Ovary (tissue), 9 donors: Measurements from ENCODE around the gene AMDHD1. TPM values are rescaled to one million over a fixed set of nuclear protein-coding genes. Genes with fewer than 3 reads are reported as not detected.

Source experiments
- DNase-seq, 5 donors: peaks; one replicate each; pipeline ENCODE4 v3.0.0-alpha.2; 2019 to 2020
- H3K27ac ChIP-seq, 2 donors: fragments of 200-600 bp; one replicate each; pipeline versions ENCODE4 v1.5.1 to v1.8.0; 2019 to 2022
- H3K27me3 ChIP-seq: fragments of 200-600 bp; one replicate; pipeline ENCODE4 v1.8.0; 2022
- H3K36me3 ChIP-seq: fragments of 200-600 bp; sonication (generic); one replicate; pipeline ENCODE4 v1.5.1; 2019
- H3K4me1 ChIP-seq: one replicate; pipeline ENCODE4 v1.8.1; 2013; ENCODE audit warnings: mild to moderate bottlenecking, moderate library complexity; ENCODE audit not compliant: insufficient read depth
- H3K4me3 ChIP-seq: fragments of 200-600 bp; sonication (generic); one replicate; pipeline ENCODE4 v1.5.1; 2017
- H3K9me3 ChIP-seq, 2 donors: fragments of 200-600 bp in 1 of 2; sonication (generic) in 1 of 2; one replicate each; pipeline versions ENCODE4 v1.5.1 to v1.8.1; 2013 to 2019; ENCODE audit warnings: mild to moderate bottlenecking in 1 of 2, moderate library complexity in 1 of 2
- EP300 ChIP-seq: sonication (generic); formaldehyde crosslinking; IDR thresholded peaks from one replicate; pipeline ENCODE4 v1.6.1; 2017; ENCODE audit warnings: antibody characterized with exemption
- POLR2A ChIP-seq: fragments of 450-650 bp; IDR thresholded peaks from one replicate; pipeline ENCODE4 v1.6.1; 2017; ENCODE audit warnings: antibody characterized with exemption, mild to moderate bottlenecking, moderate library complexity
- WGBS, 3 donors: extraction: QIAGEN DNeasy Blood & Tissue Kit in 1 of 3; methylation state at CpG; one replicate each; pipeline versions ENCODE4 v1.1.5 to v1.1.7; 2013 to 2017; 5-methylcytosine and 5-hydroxymethylcytosine counted together
- intact Hi-C, 4 donors: fragments of 100-400 bp; cut with DNase I; formaldehyde crosslinking; loops; one replicate each; pipeline versions ENCODE4 v1.11.0 to v1.15.1; 2022 to 2023
- polyA plus RNA-seq, 2 donors: library from polyadenylated mRNA; stranded (reverse); fragments of 200-250 nt in 1 of 2; fragments of 350-450 nt in 1 of 2; fragmentation: Illumina TruSeq in 1 of 2; extraction: RNeasy Lipid Tissue Mini Kit (QIAGEN cat#74804) in 1 of 2; gene quantifications; one replicate each; pipeline ENCODE4 v1.2.3, GENCODE V29; 2013 to 2014
- total RNA-seq, 7 donors: library from RNA; depleted of rRNA in 2 of 7; stranded (reverse); fragments of >200 nt in 2 of 7; fragmentation: NEBNext Ultra II Directional in 3 of 7; extraction: Animal tissue kit (Norgen Biotek cat#: 25700) in 3 of 7; gene quantifications; one replicate each; pipeline versions ENCODE4 v1.1.0 to v1.2.4, GENCODE V29; 2016 to 2023
- TF ChIP-seq, protein P1 (sequence below), 3 donors: fragments of 450-650 bp in 2 of 3; fragments of 200-600 bp in 1 of 3; IDR thresholded peaks; one replicate each; pipeline versions ENCODE4 v1.5.1 to v1.8.0; 2016 to 2022; ENCODE audit warnings: antibody characterized with exemption in 3 of 3, mild to moderate bottlenecking in 1 of 3
- donor health status: DM: no; HTN: no; CAD: no; lungs with moderate emphysema.
- donor health status: DM: no; HTN: no; CAD: no.
- donor health status: Bipolar disorder and iron deficiency.
- donor health status: DM: yes; HTN: yes; CAD: no.
- donor health status: DM: no; HTN: no; CAD: no.
- donor health status: DM: yes; HTN: yes; CAD: no.

The AMDHD1 gene
- total and polyA plus RNA-seq, 9 donors, result 0.13 to 6.1 (median 0.57) TPM; not detected in 4

DNA sequence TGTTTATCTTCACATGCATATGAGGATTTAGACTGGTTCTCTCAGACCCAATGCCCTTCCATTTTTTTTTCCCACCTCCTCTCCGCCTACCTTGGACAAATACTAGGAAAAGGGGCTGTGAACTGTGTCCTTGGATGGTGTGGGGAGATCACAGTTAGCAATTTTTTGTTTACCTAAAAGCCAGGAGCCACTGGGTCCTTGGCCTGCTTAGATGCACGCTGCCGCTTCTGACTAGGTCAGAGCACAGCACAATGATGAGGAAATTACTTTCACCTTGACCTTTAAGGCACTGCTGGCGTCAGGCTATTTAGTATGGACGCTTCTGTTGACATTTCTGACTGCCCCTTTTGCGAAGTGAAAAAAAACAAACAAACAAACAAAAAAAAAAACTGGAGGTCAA lies 2.6 kb upstream of the AMDHD1 start:
- no peaks in the 10 kb centered on the region for H3K36me3 ChIP-seq

DNA sequence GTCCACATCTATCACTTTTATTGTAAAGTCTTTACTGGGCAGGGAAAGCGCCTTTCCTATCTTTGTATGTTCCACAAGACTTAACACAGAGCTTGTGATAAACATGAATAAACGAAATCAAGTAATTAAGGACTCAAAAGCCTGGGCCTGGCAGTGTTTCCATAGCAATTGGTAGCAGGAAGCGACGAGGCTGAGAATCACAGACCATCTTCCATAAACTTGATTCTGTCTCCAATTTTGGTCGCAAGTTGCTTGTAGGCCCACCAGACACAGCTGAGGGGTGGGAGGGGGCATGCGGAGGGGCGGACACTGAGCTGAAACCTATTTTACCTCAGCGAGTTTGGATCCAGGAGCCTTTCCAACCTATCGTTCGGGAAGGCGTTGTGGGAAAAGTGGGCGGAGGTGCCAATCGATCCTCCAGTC lies 1.0 kb upstream of the AMDHD1 start:
- H3K9me3 ChIP-seq, result no peaks in the 10 kb centered on the region
- no peaks in the 10 kb centered on the region for H3K27me3 ChIP-seq
- 9 to 20% (median 15%) methylated on average over 13 of the region's 13 CpGs for WGBS, 3 donors
- intact Hi-C loops, result no loop called here
- no peaks in the 10 kb centered on the region for H3K4me1 ChIP-seq
- H3K36me3 ChIP-seq, result no peaks in the 10 kb centered on the region
- H3K4me3 ChIP-seq, result peak overlapping the region; percentile 65
- H3K27ac ChIP-seq, result peak overlapping the region in 1 of 2 donors; percentile 34
- no peak for TF ChIP-seq EP300
- TF ChIP-seq POLR2A, result no peak
- TF ChIP-seq, protein P1, sequence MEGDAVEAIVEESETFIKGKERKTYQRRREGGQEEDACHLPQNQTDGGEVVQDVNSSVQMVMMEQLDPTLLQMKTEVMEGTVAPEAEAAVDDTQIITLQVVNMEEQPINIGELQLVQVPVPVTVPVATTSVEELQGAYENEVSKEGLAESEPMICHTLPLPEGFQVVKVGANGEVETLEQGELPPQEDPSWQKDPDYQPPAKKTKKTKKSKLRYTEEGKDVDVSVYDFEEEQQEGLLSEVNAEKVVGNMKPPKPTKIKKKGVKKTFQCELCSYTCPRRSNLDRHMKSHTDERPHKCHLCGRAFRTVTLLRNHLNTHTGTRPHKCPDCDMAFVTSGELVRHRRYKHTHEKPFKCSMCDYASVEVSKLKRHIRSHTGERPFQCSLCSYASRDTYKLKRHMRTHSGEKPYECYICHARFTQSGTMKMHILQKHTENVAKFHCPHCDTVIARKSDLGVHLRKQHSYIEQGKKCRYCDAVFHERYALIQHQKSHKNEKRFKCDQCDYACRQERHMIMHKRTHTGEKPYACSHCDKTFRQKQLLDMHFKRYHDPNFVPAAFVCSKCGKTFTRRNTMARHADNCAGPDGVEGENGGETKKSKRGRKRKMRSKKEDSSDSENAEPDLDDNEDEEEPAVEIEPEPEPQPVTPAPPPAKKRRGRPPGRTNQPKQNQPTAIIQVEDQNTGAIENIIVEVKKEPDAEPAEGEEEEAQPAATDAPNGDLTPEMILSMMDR (IDR thresholded peaks at IDR 0.05), result no peak
- DNase-seq, result no peak

More for the DNA sequence above, 2.6 kb upstream of the AMDHD1 start:
- TF ChIP-seq EP300 (no peak), POLR2A (no peak)
- TF ChIP-seq, protein P1 (IDR thresholded peaks at IDR 0.05), result no peak
- no peak overlapping the region for H3K4me3 ChIP-seq
- no peaks in the 10 kb centered on the region for H3K27me3 ChIP-seq
- no peaks in the 10 kb centered on the region for H3K4me1 ChIP-seq
- intact Hi-C loops, result no loop called here
- no peak for DNase-seq
- WGBS, 3 donors, result 58 to 75% (median 68%) methylated on average over 6 of the region's 6 CpGs
- H3K27ac ChIP-seq, result no peak overlapping the region
- no peaks in the 10 kb centered on the region for H3K9me3 ChIP-seq

DNA sequence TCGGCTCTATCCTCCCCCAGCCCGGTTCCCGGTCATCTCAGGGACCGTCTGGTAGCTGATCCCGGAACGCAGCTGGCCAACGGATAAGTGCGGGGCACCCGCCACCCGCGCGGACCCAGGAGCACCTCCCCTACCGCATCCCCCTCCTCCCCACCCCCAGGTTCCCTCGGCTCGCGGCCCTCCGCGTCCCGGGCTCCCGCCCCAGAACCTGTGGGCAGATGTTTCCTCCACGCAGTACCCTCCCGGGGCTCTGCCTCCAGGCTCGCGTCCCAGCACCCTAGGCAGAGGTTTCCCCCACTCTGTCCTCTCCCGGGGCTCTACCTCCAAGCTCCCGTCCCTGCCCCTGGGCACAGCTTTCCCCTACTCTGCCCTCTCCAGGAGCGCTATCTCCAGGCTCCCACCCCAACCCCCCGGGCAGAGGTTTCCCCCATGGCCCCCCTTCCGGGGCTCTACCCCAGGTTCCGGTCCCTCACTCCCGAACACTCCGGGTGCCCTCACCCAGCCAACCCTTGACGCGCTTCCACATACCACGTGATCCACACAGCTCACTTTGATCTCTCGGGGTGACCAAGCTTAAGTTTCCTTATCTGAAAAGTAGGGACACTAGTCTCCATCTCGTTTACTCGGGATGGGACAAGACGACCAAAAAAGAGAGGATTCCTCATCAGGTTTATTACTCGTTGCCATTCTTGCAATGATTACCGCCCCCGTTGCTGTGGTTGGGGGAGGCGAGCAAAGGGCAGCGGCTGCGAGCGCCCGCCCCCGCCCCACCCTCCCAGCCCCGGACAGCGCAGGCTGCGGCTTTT lies 404 bp upstream of the AMDHD1 start, which contains the start of gene CCDC38:
Gene CCDC38, minus strand, starts transcription at position 91 of the 806 bp plus-strand sequence. CDS start 6,105 bp downstream, outside the sequence.
- 0 to 1% (median 0%) methylated on average over 51 of the region's 51 CpGs for WGBS, 3 donors
- intact Hi-C loops, result no loop called here
- H3K4me3 ChIP-seq, result peak within 1 kb of the TSS; percentile 65
- no peaks in the 10 kb centered on the region for H3K4me1 ChIP-seq
- H3K27ac ChIP-seq, result peak within 1 kb of the TSS; percentile 21 to 34
- H3K9me3 ChIP-seq, result no peaks in the 10 kb centered on the region
- peak; percentile 55 to 75 (median 63) for DNase-seq
- TF ChIP-seq, protein P1 (IDR thresholded peaks at IDR 0.05), result no peak
- TF ChIP-seq EP300, result no peak
- no peak for TF ChIP-seq POLR2A
- H3K27me3 ChIP-seq, result no peaks in the 10 kb centered on the region
- H3K36me3 ChIP-seq, result no peaks in the 10 kb centered on the region

DNA sequence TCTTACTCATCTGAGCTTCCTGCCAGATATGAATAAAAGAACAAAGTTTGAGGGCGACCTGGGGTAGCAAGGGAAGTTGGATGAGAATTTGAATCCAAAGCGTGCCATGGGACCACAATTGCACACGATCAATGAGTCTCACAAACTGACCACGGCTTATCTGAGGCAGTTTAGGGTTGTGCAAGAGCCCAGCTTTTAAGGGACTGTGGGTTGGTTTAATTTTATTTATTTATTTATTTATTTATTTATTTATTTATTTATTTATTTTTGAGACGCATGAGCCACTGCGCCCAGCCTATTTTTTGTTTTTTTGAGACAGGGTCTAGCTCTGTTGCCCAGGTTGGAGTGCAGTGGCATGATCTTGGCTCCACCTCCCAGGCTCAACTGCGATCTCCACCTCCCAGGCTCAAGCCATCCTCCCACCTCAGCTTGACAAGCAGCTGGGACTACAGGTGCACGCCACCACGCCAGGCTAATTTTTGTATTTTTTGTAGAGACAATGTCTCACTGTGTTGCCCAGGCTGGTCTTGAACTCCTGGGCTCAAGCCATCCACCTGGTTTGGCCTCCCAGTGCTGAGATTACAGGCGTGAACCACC lies 1.1 kb downstream of the AMDHD1 start:
- DNase-seq, result no peak
- no peaks in the 10 kb centered on the region for H3K36me3 ChIP-seq
- no peak overlapping the region for H3K4me3 ChIP-seq
- intact Hi-C loops, result no loop called here
- no peaks in the 10 kb centered on the region for H3K27me3 ChIP-seq
- H3K27ac ChIP-seq, result no peak overlapping the region
- H3K9me3 ChIP-seq, result no peaks in the 10 kb centered on the region
- 76 to 82% (median 82%) methylated on average over 10 of the region's 10 CpGs for WGBS, 3 donors
- TF ChIP-seq EP300 (no peak), POLR2A (no peak)
- TF ChIP-seq, protein P1 (IDR thresholded peaks at IDR 0.05), result no peak
- H3K4me1 ChIP-seq, result no peaks in the 10 kb centered on the region
